H1 (cell line): ENCODE measurements around the gene USH1C. TPM values are rescaled to one million over a fixed set of nuclear protein-coding genes. Genes with fewer than 3 reads are reported as not detected.

Experiments
- CTCF ChIA-PET: fragments of 300-600 bp; sonication (Branson Sonifier 250); formaldehyde crosslinking; loops from one replicate; lab custom pipeline; 2021; ENCODE audit not compliant: partially characterized antibody; lab: Charles Lee
- POLR2A ChIA-PET: fragments of 300-600 bp; sonication (Branson Sonifier 250); formaldehyde crosslinking; loops from one replicate; lab custom pipeline; 2021; ENCODE audit warnings: inconsistent platforms; ENCODE audit not compliant: partially characterized antibody; lab: Charles Lee
- DNase-seq, 2 experiments: peaks; one replicate each; pipeline versions ENCODE4 v3.0.0 to v3.0.0-alpha.2; 2010 to 2022; ENCODE audit warnings: low spot score in 2 of 2, low read depth in 1 of 2, mixed read lengths in 1 of 2
- FAIRE-seq: peaks from 2 replicates; lab custom pipeline; 2011; peaks lifted over from hg19 to GRCh38; lab: Jason Lieb, UNC
- H2AFZ ChIP-seq: 2 replicates; pipeline ENCODE4 v1.8.1; 2012; ENCODE audit warnings: low read length, inconsistent platforms
- H2AK5ac ChIP-seq: 2 replicates; pipeline ENCODE4 v1.6.1; 2013; ENCODE audit warnings: low read depth, low read length
- H2BK120ac ChIP-seq: replicated peaks from 2 replicates; pipeline ENCODE3; 2013; ENCODE audit warnings: low read depth, low read length, inconsistent platforms
- H2BK12ac ChIP-seq: 2 replicates; pipeline ENCODE4 v1.6.1; 2013; ENCODE audit warnings: low read depth, low read length
- H2BK15ac ChIP-seq: 2 replicates; pipeline ENCODE4 v1.6.1; 2013; ENCODE audit warnings: low read length
- H2BK20ac ChIP-seq: 2 replicates; pipeline ENCODE4 v1.6.1; 2013; ENCODE audit warnings: low read length
- H2BK5ac ChIP-seq: 2 replicates; pipeline ENCODE4 v1.6.1; 2013; ENCODE audit warnings: low read depth, low read length
- H3K14ac ChIP-seq: 2 replicates; pipeline ENCODE4 v1.6.1; 2013; ENCODE audit warnings: inconsistent platforms; ENCODE audit not compliant: insufficient read length
- H3K18ac ChIP-seq: 2 replicates; pipeline ENCODE4 v1.6.1; 2013; ENCODE audit warnings: low read length; ENCODE audit errors: extremely low read depth
- H3K23ac ChIP-seq: 2 replicates; pipeline ENCODE4 v1.6.1; 2013; ENCODE audit warnings: inconsistent platforms; ENCODE audit not compliant: insufficient read length
- H3K23me2 ChIP-seq: 2 replicates; pipeline ENCODE4 v1.6.1; 2013; ENCODE audit warnings: low read depth, low read length
- H3K27ac ChIP-seq: 2 replicates; pipeline ENCODE4 v1.6.1; 2011; ENCODE audit warnings: low read depth, low read length, inconsistent platforms
- H3K27me3 ChIP-seq, 4 experiments: replicated peaks in 1 of 4; 1 replicate in 1 of 4; 2 replicates in 3 of 4; pipeline versions ENCODE4 v1.6.1 to v1.8.1; 2011 to 2013; ENCODE audit warnings: low read length in 3 of 4, mild to moderate bottlenecking in 3 of 4, inconsistent platforms in 2 of 4, mixed read lengths in 2 of 4, moderate library complexity in 1 of 4; ENCODE audit not compliant: control insufficient read depth in 3 of 4, insufficient read depth in 3 of 4; ENCODE audit errors: extremely low read depth in 1 of 4
- H3K36me3 ChIP-seq, 4 experiments: 2 replicates each; pipeline versions ENCODE4 v1.6.1 to v1.8.1; 2011 to 2013; ENCODE audit warnings: mild to moderate bottlenecking in 4 of 4, low read length in 3 of 4, moderate library complexity in 2 of 4, control low read depth in 1 of 4, inconsistent platforms in 1 of 4; ENCODE audit not compliant: insufficient read depth in 4 of 4, control insufficient read depth in 2 of 4
- H3K4ac ChIP-seq: replicated peaks from 2 replicates; pipeline ENCODE3; 2013; ENCODE audit warnings: low read length, low read depth, mixed read lengths, inconsistent platforms; ENCODE audit not compliant: insufficient read length
- H3K4me1 ChIP-seq, 4 experiments: replicated peaks in 1 of 4; 1 replicate in 1 of 4; 2 replicates in 3 of 4; pipeline versions ENCODE4 v1.6.1 to v1.8.1; 2011 to 2013; ENCODE audit warnings: low read length in 3 of 4, inconsistent platforms in 2 of 4, mixed read lengths in 1 of 4; ENCODE audit not compliant: insufficient read depth in 4 of 4, control insufficient read depth in 3 of 4
- H3K4me2 ChIP-seq, 2 experiments: 2 replicates each; pipeline versions ENCODE4 v1.6.1 to v1.8.1; 2011 to 2013; ENCODE audit warnings: low read depth in 2 of 2, low read length in 2 of 2, control low read depth in 1 of 2, inconsistent platforms in 1 of 2, mild to moderate bottlenecking in 1 of 2; ENCODE audit not compliant: insufficient read depth in 1 of 2
- H3K4me3 ChIP-seq, 4 experiments: fragments of 200-600, 300-600 bp in 1 of 4; sonication (generic), shearing (Covaris generic), sonication (Bioruptor Twin) in 1 of 4; 2 replicates each; pipeline versions ENCODE4 v1.5.1 to v1.8.1; 2011 to 2016; ENCODE audit warnings: low read length in 4 of 4, low read depth in 3 of 4, control low read depth in 2 of 4, inconsistent platforms in 2 of 4, mild to moderate bottlenecking in 2 of 4, mixed read lengths in 1 of 4, moderate library complexity in 1 of 4; ENCODE audit not compliant: insufficient read depth in 2 of 4; ENCODE audit errors: extremely low read depth in 1 of 4
- H3K56ac ChIP-seq: replicated peaks from 2 replicates; pipeline ENCODE3; 2013; ENCODE audit warnings: low read depth, mild to moderate bottlenecking, mixed read lengths, low read length, inconsistent platforms; ENCODE audit not compliant: insufficient read length
- H3K79me1 ChIP-seq: 2 replicates; pipeline ENCODE4 v1.6.1; 2013; ENCODE audit warnings: low read depth, low read length, control low read depth
- H3K79me2 ChIP-seq, 2 experiments: 2 replicates each; pipeline versions ENCODE4 v1.6.1 to v1.8.1; 2012 to 2013; ENCODE audit warnings: low read length in 2 of 2, mild to moderate bottlenecking in 2 of 2, inconsistent platforms in 1 of 2; ENCODE audit not compliant: insufficient read depth in 2 of 2, control insufficient read depth in 1 of 2
- H3K9ac ChIP-seq, 4 experiments: replicated peaks in 1 of 4; 1 replicate in 1 of 4; 2 replicates in 3 of 4; pipeline versions ENCODE4 v1.6.1 to v1.8.1; 2011 to 2013; ENCODE audit warnings: low read depth in 3 of 4, low read length in 3 of 4, control low read depth in 2 of 4, mild to moderate bottlenecking in 2 of 4, moderate library complexity in 2 of 4, inconsistent platforms in 1 of 4; ENCODE audit errors: extremely low read depth in 1 of 4
- H3K9me3 ChIP-seq, 2 experiments: 2 replicates each; pipeline versions ENCODE4 v1.6.1 to v1.8.1; 2012 to 2013; ENCODE audit warnings: mild to moderate bottlenecking in 2 of 2, moderate library complexity in 2 of 2, control low read depth in 1 of 2, inconsistent platforms in 1 of 2, low read depth in 1 of 2, low read length in 1 of 2, mixed read lengths in 1 of 2; ENCODE audit not compliant: insufficient read depth in 2 of 2
- H4K20me1 ChIP-seq, 2 experiments: replicated peaks in 1 of 2; 2 replicates each; pipeline versions ENCODE3 to v1.8.1; 2011 to 2013; ENCODE audit warnings: inconsistent platforms in 2 of 2, low read length in 2 of 2, mild to moderate bottlenecking in 1 of 2; ENCODE audit not compliant: insufficient read depth in 2 of 2, control insufficient read depth in 1 of 2
- H4K5ac ChIP-seq: 2 replicates; pipeline ENCODE4 v1.6.1; 2013; ENCODE audit warnings: low read length, low read depth, mixed read lengths, inconsistent platforms; ENCODE audit not compliant: insufficient read length
- H4K8ac ChIP-seq: 2 replicates; pipeline ENCODE4 v1.8.0; 2013; ENCODE audit warnings: mild to moderate bottlenecking, moderate library complexity, low read length, inconsistent platforms; ENCODE audit not compliant: insufficient read depth; ENCODE audit errors: extremely low read depth
- H4K91ac ChIP-seq: replicated peaks from 2 replicates; pipeline ENCODE3; 2013; ENCODE audit warnings: low read length, mixed read lengths, inconsistent platforms; ENCODE audit not compliant: insufficient read length
- HDAC6 ChIP-seq: IDR thresholded peaks from one replicate; pipeline ENCODE4 v1.7.1; 2012; ENCODE audit warnings: low read depth, mild to moderate bottlenecking, inconsistent platforms, low read length, moderate library complexity
- PHF8 ChIP-seq: fragments of 200-600 bp; sonication (generic); conservative IDR thresholded peaks from 2 replicates; pipeline ENCODE4 v1.7.1; 2012; ENCODE audit warnings: low read depth, mild to moderate bottlenecking, inconsistent platforms, low read length, moderate library complexity
- SAP30 ChIP-seq: fragments of 300-600 bp; sonication (generic); IDR thresholded peaks from 2 replicates; pipeline ENCODE4 v1.7.1; 2012; ENCODE audit warnings: low read length, moderate library complexity, mild to moderate bottlenecking, inconsistent platforms; ENCODE audit not compliant: insufficient read depth, insufficient replicate concordance
- TAF1 ChIP-seq: IDR thresholded peaks from 2 replicates; pipeline ENCODE4 v1.6.1; 2011; ENCODE audit warnings: mild to moderate bottlenecking, low read depth, low read length
- WGBS, 2 experiments: shearing (Covaris generic) in 1 of 2; methylation state at CpG; one replicate each; pipeline versions ENCODE4 v1.1.6 to v1.1.7; 2013 to 2015; ENCODE audit warnings: low lambda C conversion rate in 2 of 2, mixed read lengths in 2 of 2, inconsistent platforms in 1 of 2, low coverage in 1 of 2, missing lambda C conversion rate in 1 of 2; ENCODE audit not compliant: insufficient replicate concordance in 2 of 2, insufficient coverage in 1 of 2, insufficient read length in 1 of 2; ENCODE audit errors: extremely low coverage in 1 of 2, missing lambda C conversion rate in 1 of 2; 5-methylcytosine and 5-hydroxymethylcytosine counted together
- polyA plus RNA-seq, 7 experiments: library from polyadenylated mRNA; depleted of rRNA in 3 of 7; stranded (reverse) in 5 of 7; unstranded in 2 of 7; fragments of >200 nt in 5 of 7; fragments of 200-250 nt in 2 of 7; gene quantifications; 1 replicate in 5 of 7; 2 replicates in 1 of 7; 4 replicates in 1 of 7; pipeline versions ENCODE4 v1.2.1 to v1.2.3, GENCODE V29; 2011 to 2013; ENCODE audit warnings: missing spikeins in 2 of 7, mixed read lengths in 2 of 7
- total RNA-seq: library from RNA; stranded (reverse); fragmentation: NEBNext Ultra II Directional; extraction: Animal tissue kit (Norgen Biotek cat#: 25700); gene quantifications from 2 replicates; pipeline ENCODE4 v1.2.1, GENCODE V29; 2021
- TF ChIP-seq, protein P1 (sequence below): IDR thresholded peaks from 2 replicates; pipeline ENCODE4 v1.6.1; 2012; ENCODE audit warnings: low read length, inconsistent platforms

USH1C gene
- total and polyA plus RNA-seq, 2 of the 8 experiments (the other 6 are each of a cell fraction or from before 2014, with no cell fraction given) = 1.3 to 1.6 TPM

DNA sequence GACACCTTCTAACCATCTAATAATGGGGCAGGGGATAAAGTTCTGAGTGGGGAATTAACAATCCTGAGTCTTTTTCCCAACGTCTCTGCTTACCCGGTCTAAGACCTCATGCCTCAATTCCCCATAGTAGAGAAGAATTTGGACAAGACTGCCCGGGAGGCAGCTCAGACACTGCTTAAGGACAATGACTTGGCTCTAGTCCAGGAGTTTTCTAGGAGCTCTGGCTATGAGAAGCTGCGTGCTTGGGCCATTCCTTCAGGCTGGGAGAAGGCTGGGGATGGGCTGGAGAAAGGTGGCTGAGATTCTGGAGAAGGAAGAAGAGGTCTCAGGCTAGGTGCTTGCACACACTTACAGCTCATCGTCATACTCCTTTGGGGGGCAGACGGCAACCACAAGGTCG, 47.8 kb downstream of the USH1C start:
- no peak overlapping the region for H3K18ac ChIP-seq
- no peaks in the 10 kb centered on the region for H3K79me2 ChIP-seq
- ChIA-PET POLR2A (interaction anchor here (0.6 kb wide), 1 partner anchor 132 kb away, joined by 4 read pairs; no protein-coding TSS in a partner anchor), CTCF (interaction anchor here (0.9 to 44.8 kb wide), 15 partner anchors 9 to 267 kb away, joined by 3 to 1414 read pairs (median 4); partner anchors contain the start of gene KCNJ11)
- H3K4me1 ChIP-seq = peaks cover 0 to 6% (median 2%) of the 10 kb centered on the region in 4 experiments; a peak in 3 of 7 replicates
- H3K23ac ChIP-seq = no peak overlapping the region
- H3K4ac ChIP-seq = no peak overlapping the region
- no peak overlapping the region for H3K56ac ChIP-seq
- H2BK5ac ChIP-seq = no peak overlapping the region
- H3K27ac ChIP-seq = no peak overlapping the region
- H3K4me2 ChIP-seq = no peak overlapping the region
- no peaks in the 10 kb centered on the region for H3K79me1 ChIP-seq
- no peaks in the 10 kb centered on the region for H3K23me2 ChIP-seq
- no peaks in the 10 kb centered on the region for H3K36me3 ChIP-seq
- TF ChIP-seq, protein P1, sequence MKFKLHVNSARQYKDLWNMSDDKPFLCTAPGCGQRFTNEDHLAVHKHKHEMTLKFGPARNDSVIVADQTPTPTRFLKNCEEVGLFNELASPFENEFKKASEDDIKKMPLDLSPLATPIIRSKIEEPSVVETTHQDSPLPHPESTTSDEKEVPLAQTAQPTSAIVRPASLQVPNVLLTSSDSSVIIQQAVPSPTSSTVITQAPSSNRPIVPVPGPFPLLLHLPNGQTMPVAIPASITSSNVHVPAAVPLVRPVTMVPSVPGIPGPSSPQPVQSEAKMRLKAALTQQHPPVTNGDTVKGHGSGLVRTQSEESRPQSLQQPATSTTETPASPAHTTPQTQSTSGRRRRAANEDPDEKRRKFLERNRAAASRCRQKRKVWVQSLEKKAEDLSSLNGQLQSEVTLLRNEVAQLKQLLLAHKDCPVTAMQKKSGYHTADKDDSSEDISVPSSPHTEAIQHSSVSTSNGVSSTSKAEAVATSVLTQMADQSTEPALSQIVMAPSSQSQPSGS = no peak
- TF ChIP-seq HDAC6 (no peak), TAF1 (no peak), SAP30 (no peak), PHF8 (no peak)
- no peak overlapping the region for H3K4me3 ChIP-seq
- 94% methylated on average over 7 of the region's 7 CpGs; no CpG with 5 or more reads in 1 of the 2 experiments for WGBS, 2 experiments
- H2BK120ac ChIP-seq = no peak overlapping the region
- H2AFZ ChIP-seq = no peak overlapping the region
- no peaks in the 10 kb centered on the region for H4K20me1 ChIP-seq
- no peak overlapping the region for H2AK5ac ChIP-seq
- H3K14ac ChIP-seq = no peak overlapping the region
- H2BK15ac ChIP-seq = no peak overlapping the region
- no peak overlapping the region for H4K5ac ChIP-seq
- H2BK20ac ChIP-seq = no peak overlapping the region
- DNase-seq (no peak), FAIRE-seq (no peak)
- H3K9ac ChIP-seq = no peak overlapping the region
- no peaks in the 10 kb centered on the region; a peak in 2 of 7 replicates for H3K27me3 ChIP-seq
- H2BK12ac ChIP-seq = no peak overlapping the region
- no peak overlapping the region for H4K91ac ChIP-seq
- no peak overlapping the region for H4K8ac ChIP-seq
- no peaks in the 10 kb centered on the region for H3K9me3 ChIP-seq
